ENCODE data around the gene MLN.
"Not testable (repeated sequence)": the region's sequence is repeated elsewhere in the genome, so short reads cannot be mapped to it uniquely, and the experiment has no call there.

The MLN gene

GRCh38 chr6:33834401-33835392, 30.9 kb upstream of the MLN start:
- no peak for DNase-seq

- DNase-seq, result no peak
Observed at GRCh38 chr6:33833599-33833998, 29.8 kb upstream of the MLN start.

GRCh38 chr6:33832831-33833230, 29.0 kb upstream of the MLN start:
- DNase-seq, result not testable (repeated sequence)

GRCh38 chr6:33831725-33832124, 27.9 kb upstream of the MLN start:
- DNase-seq, result not testable (repeated sequence)

- no peak for DNase-seq
Observed at GRCh38 chr6:33830635-33831240, 26.9 kb upstream of the MLN start.

- no peak for DNase-seq
Observed at GRCh38 chr6:33828764-33829731, 25.2 kb upstream of the MLN start.

GRCh38 chr6:33828452-33828763, 24.6 kb upstream of the MLN start:
- DNase-seq, result no peak

- DNase-seq, result no peak
Observed at GRCh38 chr6:33827546-33828451, 24.0 kb upstream of the MLN start.

GRCh38 chr6:33826537-33826936, 22.7 kb upstream of the MLN start:
- DNase-seq, result no peak

GRCh38 chr6:33824461-33825154, 20.8 kb upstream of the MLN start:
- DNase-seq, result no peak

GRCh38 chr6:33823806-33824205, 20.0 kb upstream of the MLN start:
- no peak for DNase-seq

GRCh38 chr6:33822575-33823395, 19.0 kb upstream of the MLN start:
- no peak for DNase-seq

GRCh38 chr6:33820784-33821520, 17.1 kb upstream of the MLN start:
- no peak for DNase-seq

GRCh38 chr6:33820243-33820642, 16.4 kb upstream of the MLN start:
- DNase-seq, result no peak

- no peak for DNase-seq
Observed at GRCh38 chr6:33819021-33819420, 15.2 kb upstream of the MLN start.

GRCh38 chr6:33818293-33818692, 14.5 kb upstream of the MLN start:
- no peak for DNase-seq

GRCh38 chr6:33817489-33817888, 13.7 kb upstream of the MLN start:
- DNase-seq, result no peak

GRCh38 chr6:33816911-33817310, 13.1 kb upstream of the MLN start:
- no peak for DNase-seq

- no peak for DNase-seq
Observed at GRCh38 chr6:33815854-33816253, 12.1 kb upstream of the MLN start.
